T-helper 9 cell (primary cell): Measurements from ENCODE around the gene C9orf153.
"Not testable (repeated sequence)": the region's sequence is repeated elsewhere in the genome, so short reads cannot be mapped to it uniquely, and the experiment has no call there.

Experiments used
- DNase-seq: peaks from one replicate; pipeline ENCODE4 v3.0.0-alpha.2; 2020
- total RNA-seq, 2 donors: gene quantifications; one replicate each; lab custom pipeline; 2026; lab: John Stamatoyannopoulos, UW

The C9orf153 gene
- 0.35 to 3.1 reads per million in 2 donors for total RNA-seq

GRCh38 chr9:86259557-86259956, at the start of gene C9orf153:
TSS of gene C9orf153 (minus strand) at chr9:86259657. CDS start at chr9:86229603, 30,054 bp downstream.
- no peak for DNase-seq

GRCh38 chr9:86308687-86309086, 49.2 kb upstream of the C9orf153 start:
- no peak for DNase-seq

DNA sequence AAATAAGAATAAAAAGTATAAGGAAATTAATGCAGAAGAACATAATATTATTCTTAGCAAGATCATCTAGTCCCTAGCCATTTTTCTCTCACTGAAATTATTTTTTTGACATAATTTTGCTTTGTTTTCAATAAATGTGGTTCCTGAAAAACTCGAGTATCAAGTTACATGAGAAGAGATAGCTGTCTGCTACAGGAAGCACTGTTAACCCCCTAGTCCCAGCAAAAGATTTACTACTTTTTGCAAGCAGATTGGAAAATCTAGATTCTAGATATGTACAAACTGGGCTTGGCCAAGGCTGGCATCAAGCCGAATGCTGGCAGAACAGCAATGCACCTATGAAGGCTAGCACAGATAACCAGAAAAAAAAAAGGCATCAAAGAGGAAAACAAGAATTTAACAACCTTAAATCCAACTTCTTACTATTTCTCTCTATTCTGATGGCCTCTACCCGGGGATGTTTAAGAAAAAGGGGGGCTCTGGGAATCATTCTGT, 44.8 kb upstream of the C9orf153 start:
- no peak for DNase-seq

DNA sequence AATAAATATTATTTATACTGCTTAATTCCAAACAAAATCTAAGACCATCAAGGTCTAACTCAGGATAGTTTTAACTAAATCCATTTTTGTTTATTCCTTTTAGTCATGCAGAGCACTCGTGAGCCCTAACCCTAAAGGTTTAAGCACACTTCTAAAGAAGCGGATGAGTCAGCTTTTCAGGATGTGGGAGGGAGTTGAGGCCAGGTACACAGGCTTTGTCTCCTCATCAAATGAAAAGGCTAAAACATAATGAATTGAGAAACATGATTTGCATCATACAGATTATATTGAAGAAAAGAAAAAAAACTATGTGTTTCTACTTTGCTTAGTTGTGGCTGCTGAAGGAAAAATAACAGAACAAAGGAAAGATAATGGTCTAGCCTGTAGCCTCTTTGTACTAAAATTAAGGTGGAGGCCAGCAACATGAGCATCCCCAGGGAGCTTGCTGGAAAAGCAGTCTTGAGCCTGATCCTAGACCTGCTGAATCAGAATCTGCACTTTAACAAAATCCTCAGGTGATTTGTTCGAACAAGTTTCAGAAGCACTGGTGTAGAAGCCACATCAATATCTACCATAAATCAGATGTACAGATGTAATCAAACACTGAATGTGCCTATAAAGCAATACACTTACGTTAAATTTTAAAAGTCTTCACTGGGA, 44.0 kb upstream of the C9orf153 start:
- no peak for DNase-seq

DNA sequence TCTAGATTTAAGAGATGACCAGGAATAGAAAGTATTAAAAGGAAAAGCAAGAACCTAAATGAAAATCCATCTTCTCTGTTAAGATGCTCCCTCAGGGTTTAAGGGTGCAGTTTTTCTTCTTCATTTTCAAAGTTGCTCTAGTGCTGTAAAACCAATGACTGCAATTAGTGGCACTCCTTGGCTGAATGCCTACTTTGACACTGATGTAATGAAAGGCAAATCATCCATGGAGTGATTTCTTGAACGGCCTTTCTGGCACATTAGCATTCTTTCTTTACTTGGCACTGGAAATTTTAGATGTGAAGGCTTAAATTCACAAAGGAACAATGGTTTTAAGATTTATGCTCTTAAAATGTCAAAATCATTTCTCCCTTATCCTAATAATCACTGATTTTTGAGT, 42.2 kb upstream of the C9orf153 start:
- no peak for DNase-seq

DNA sequence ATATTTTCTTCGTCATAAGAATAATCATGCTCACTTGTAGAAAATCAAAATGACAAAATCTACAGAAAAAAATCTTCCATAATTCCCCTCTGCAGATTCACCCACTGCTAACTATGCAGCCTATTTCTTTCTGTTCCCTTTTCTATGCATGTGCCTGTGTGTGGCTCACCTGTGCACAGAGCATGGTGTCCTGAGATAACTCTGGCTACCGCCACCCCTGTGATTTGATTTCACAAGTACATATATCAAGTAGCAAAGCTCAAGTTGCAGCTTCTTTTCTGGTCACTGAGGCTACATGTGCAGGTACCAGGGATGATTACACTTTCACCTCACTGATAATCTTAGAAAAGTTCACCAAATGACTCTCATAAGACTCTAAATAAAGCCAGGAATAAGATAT, 41.2 kb upstream of the C9orf153 start:
- no peak for DNase-seq

GRCh38 chr9:86298873-86299272, 39.4 kb upstream of the C9orf153 start:
- DNase-seq = no peak

- not testable (repeated sequence) for DNase-seq
These were observed 30.9 kb upstream of the C9orf153 start for GRCh38 chr9:86290341-86290740.

GRCh38 chr9:86288499-86289198, 29.2 kb upstream of the C9orf153 start:
- DNase-seq = no peak

DNA sequence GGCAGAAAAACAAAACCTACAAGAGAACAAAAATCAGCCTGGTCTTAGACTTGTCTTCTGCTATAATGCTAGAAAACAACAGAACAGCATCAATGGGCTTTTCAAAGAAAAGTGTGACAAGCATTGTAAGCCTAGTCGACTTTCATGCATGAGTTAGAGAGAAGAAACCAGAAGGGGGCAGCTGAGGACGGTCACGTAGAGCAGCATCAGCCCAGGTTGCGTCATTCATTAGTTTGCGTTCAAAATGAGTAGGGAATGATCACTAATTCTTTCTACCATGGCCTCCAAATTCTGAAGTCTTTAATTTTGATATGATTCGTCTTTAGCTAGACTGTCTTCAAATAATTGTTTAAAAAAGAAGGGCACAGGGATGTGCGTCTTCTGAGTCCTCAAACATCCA, 27.6 kb upstream of the C9orf153 start:
- DNase-seq = no peak

DNA sequence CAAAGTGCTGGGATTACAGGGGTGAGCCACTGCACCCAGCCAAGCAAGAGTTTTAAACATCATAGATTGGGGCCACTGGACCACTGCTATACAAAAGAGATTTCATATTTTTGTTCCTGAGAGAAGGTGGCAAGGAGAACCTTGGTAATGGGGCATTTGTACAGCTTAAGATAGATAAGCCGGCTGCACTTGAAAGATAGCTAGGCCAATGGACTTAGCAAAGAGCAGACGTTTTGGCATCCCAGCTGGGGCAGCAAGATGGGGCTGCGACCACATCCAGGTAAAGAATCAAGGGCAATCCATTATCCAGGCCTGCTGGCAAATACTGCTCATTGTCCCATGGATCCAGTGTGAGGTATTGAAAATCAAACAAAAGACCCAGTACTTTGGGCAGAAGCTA, 26.8 kb upstream of the C9orf153 start:
- DNase-seq = no peak

- DNase-seq = no peak
These were observed 25.8 kb upstream of the C9orf153 start for GRCh38 chr9:86285261-86285660.

GRCh38 chr9:86282979-86283535, 23.6 kb upstream of the C9orf153 start:
- no peak for DNase-seq

- peak; percentile 99 for DNase-seq
These were observed 22.9 kb upstream of the C9orf153 start, which contains the start of gene ISCA1 for GRCh38 chr9:86282077-86282978. TSS of gene ISCA1 (minus strand) at chr9:86282538. CDS start at chr9:86282458, 80 bp downstream.

DNA sequence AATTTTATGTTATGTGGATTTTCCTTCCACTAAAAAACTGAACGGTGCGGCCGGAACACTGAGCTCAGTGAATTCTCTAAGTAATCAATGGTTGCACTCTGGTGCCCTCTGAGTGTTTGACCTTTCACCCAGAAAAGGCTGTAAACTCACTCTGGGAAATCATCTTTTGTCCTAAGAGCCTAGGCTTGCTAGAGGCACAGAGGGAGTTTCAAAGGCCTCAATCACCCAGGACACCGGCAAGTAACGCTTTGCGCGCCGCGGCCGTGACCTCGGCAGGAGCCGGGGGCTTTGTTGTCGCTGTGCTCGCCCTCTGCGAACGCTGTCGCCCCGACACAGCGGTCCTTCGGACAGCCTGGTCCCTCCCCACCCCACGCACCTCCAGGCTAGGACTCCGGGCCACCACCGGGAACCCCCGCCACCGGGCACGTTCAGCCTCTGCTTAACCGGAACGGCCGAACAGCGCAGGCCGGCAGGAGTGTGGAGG, 22.2 kb upstream of the C9orf153 start:
- no peak for DNase-seq

- DNase-seq = no peak
These were observed 21.1 kb upstream of the C9orf153 start for GRCh38 chr9:86280580-86280979.

DNA sequence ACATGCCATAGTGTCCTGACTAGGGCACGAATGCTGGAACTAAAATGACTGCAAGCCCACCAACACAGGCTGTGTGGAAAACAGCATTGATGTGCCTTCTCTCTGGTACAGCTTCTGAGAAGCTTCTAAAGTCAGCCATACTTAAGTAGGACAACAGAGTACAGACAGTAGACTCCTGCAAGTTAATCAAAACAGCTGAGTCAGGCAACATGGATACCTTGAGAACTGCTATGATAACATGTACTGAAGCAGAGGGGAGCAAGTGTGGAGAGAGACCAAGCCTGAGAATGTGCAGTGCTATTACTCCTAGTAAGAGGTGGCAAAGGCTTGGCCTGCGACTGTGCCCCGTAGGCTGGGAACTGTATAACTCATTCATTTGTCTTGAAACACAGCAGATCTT, 20.4 kb upstream of the C9orf153 start:
- no peak for DNase-seq

DNA sequence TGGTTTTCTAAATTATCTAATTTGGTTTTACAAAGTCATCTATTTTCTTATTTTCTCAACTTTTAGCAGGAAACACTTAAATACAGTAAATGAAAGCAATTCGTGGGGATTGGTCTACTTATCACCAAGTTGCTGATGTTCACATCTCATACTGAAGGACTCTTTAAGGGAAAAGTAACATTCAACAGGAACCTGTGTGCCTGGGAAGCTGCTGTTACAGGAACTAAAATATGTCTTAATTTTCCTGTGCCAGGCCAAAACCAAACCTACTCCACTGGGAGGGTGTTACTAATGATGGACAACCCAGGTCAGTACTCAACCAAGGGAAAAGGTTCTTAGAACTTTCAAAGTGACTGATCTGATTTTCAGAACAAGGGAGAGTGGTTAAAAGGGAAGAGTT, 17.6 kb upstream of the C9orf153 start:
- no peak for DNase-seq

DNA sequence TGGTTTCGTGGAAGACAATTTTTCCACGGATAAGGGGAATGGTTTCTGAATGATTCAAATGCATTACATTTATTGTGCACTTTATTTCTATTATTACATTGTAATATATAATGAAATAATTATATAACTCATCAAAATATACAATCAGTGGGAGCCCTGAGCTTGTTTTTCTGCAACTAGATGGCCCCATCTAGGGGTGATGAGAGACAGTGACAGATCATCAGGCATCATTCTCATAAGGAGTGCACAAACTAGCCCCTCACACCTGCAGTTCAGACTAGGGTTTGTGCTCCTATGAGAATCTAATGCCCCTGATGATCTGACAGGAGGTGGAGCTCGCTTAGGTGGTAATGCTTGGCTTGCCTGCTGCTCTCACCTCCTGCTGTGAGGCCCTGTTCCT, 16.5 kb upstream of the C9orf153 start:
- no peak for DNase-seq

DNA sequence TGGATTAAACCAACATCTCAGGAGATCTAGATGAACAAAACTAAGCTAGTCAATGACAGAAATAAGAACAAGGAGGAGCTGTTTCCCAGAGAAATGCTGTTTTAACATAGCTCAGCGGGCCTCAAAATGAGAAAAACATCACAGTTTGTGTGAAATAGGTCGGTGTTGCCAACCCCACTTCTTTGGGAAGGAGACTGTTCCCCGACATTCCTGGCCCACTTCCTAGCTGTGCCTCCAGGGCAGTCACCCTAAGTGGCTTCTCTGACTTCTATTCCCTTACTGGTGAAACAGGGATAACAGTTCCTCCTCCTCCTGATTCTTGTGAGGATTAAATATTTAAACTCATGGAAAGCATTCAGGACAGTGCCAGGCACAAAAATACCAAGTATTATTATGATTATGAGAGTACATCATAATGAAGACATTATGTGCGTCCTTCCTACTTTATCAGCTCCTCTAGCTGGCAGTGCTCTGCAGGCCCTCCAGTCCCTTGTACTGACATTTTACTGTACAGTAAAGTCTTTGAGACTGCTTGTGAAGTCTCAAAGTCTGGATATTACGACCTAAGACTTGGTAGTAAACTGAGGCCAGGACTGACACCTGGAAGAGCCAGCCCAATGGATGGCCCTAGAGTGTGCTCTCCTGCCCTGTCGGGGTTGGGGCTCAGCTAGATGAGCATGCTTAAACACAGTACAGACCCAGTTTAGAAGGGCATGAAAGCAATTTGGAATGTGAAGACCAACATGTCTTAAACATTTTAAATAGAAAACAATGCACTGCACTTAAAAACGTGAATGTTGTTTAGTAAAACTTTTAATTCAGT, 15.6 kb upstream of the C9orf153 start:
- DNase-seq = no peak

DNA sequence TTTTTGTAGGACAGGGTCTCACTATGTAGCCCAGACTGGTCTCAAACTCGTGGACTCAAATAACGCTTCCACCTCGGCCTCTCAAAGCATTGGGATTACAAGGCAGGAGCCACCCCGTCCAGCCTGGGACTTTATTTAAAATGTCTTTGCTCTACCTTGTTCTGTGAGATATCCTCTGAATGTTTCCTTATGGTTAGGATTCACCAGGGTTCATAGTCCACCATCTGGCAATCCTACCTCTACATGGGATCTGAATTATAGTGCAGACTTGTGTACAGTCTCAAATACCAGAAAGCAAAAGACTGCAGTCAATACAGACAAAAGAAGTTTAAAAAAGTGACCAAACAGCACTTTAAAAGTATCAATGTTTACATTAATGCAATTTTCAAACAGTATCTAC, 12.8 kb upstream of the C9orf153 start:
- DNase-seq = no peak

- DNase-seq = no peak
These were observed 4.4 kb upstream of the C9orf153 start for GRCh38 chr9:86263876-86264275.
